Effector CD8-positive, alpha-beta T cell (primary cell): ENCODE measurements around the gene HSD17B1.
A peak's percentile ranks its signal among the peaks of the same experiment; 100 is the strongest.
"Not testable (repeated sequence)": the region's sequence is repeated elsewhere in the genome, so short reads cannot be mapped to it uniquely, and the experiment has no call there.

Experiments used
- DNase-seq: peaks from one replicate; lab custom pipeline; 2025; lab: John Stamatoyannopoulos, UW

Gene HSD17B1

GRCh38 chr17:42525221-42525620 lies 27.5 kb upstream of the HSD17B1 start:
- no peak for DNase-seq

GRCh38 chr17:42526031-42526444 lies 26.7 kb upstream of the HSD17B1 start:
- DNase-seq, result no peak

GRCh38 chr17:42527932-42528331 lies 24.8 kb upstream of the HSD17B1 start:
- no peak for DNase-seq

- no peak for DNase-seq
Observed at GRCh38 chr17:42529061-42529460, 23.7 kb upstream of the HSD17B1 start.

GRCh38 chr17:42530952-42531454 lies 21.7 kb upstream of the HSD17B1 start:
- no peak for DNase-seq

GRCh38 chr17:42531455-42532354 lies 21.0 kb upstream of the HSD17B1 start:
- peak; percentile 22 for DNase-seq

GRCh38 chr17:42535155-42536047 lies 17.3 kb upstream of the HSD17B1 start:
- no peak for DNase-seq

- peak; percentile 68 for DNase-seq
Observed at GRCh38 chr17:42536048-42536371, 16.7 kb upstream of the HSD17B1 start, which contains the start of gene NAGLU. Gene NAGLU, plus strand, starts transcription at chr17:42536241. Its CDS starts 32 bp downstream, at chr17:42536273.

- DNase-seq, result peak; percentile 45
Observed at GRCh38 chr17:42536372-42537155, 16.2 kb upstream of the HSD17B1 start.

GRCh38 chr17:42537156-42537805 lies 15.4 kb upstream of the HSD17B1 start:
- no peak for DNase-seq

- DNase-seq, result no peak
Observed at GRCh38 chr17:42537826-42538451, 14.8 kb upstream of the HSD17B1 start.

- no peak for DNase-seq
Observed at GRCh38 chr17:42538482-42538881, 14.2 kb upstream of the HSD17B1 start.

GRCh38 chr17:42540558-42540957 lies 12.2 kb upstream of the HSD17B1 start:
- DNase-seq, result not testable (repeated sequence)

- DNase-seq, result peak; percentile 30
Observed at GRCh38 chr17:42541041-42541833, 11.5 kb upstream of the HSD17B1 start.

- DNase-seq, result no peak
Observed at GRCh38 chr17:42543190-42544079, 9.3 kb upstream of the HSD17B1 start.

GRCh38 chr17:42544874-42545283 lies 7.8 kb upstream of the HSD17B1 start:
- DNase-seq, result no peak

- not testable (repeated sequence) for DNase-seq
Observed at GRCh38 chr17:42545755-42546505, 6.8 kb upstream of the HSD17B1 start.

GRCh38 chr17:42547001-42547461 lies 5.7 kb upstream of the HSD17B1 start:
- no peak for DNase-seq
